Effector memory CD8-positive, alpha-beta T cell (primary cell): ENCODE measurements around the gene ENKD1.

Experiments used
- ATAC-seq: fragments of 150-1000 bp; cut with Tn5 transposase; replicated peaks from 2 replicates; pipeline ENCODE4 v1.10.0; 2021; ENCODE audit warnings: mild to moderate bottlenecking, moderate library complexity
- DNase-seq, 3 experiments: peaks; one replicate each; pipeline ENCODE4 v3.0.0; 2021
- H3K27ac Mint-ChIP-seq, 2 donors: one replicate each; pipeline ENCODE4 v1.8.0; 2022; ENCODE audit warnings: mild to moderate bottlenecking in 2 of 2, mixed read lengths in 2 of 2, moderate library complexity in 2 of 2
- H3K27me3 Mint-ChIP-seq, 2 donors: one replicate each; pipeline ENCODE4 v1.8.0; 2022; ENCODE audit warnings: mixed read lengths in 2 of 2
- H3K36me3 Mint-ChIP-seq: one replicate; pipeline ENCODE4 v1.8.0; 2022; ENCODE audit warnings: mild to moderate bottlenecking, moderate library complexity, mixed read lengths; ENCODE audit not compliant: insufficient read depth
- H3K4me1 Mint-ChIP-seq, 2 donors: one replicate each; pipeline ENCODE4 v1.8.0; 2022; ENCODE audit warnings: low read depth in 2 of 2, mixed read lengths in 2 of 2
- H3K4me3 Mint-ChIP-seq, 2 donors: one replicate each; pipeline ENCODE4 v1.8.0; 2022; ENCODE audit warnings: mild to moderate bottlenecking in 2 of 2, mixed read lengths in 2 of 2, moderate library complexity in 2 of 2
- H3K9me3 Mint-ChIP-seq, 2 donors: one replicate each; pipeline ENCODE4 v1.8.0; 2022; ENCODE audit warnings: mixed read lengths in 2 of 2

The ENKD1 gene

DNA sequence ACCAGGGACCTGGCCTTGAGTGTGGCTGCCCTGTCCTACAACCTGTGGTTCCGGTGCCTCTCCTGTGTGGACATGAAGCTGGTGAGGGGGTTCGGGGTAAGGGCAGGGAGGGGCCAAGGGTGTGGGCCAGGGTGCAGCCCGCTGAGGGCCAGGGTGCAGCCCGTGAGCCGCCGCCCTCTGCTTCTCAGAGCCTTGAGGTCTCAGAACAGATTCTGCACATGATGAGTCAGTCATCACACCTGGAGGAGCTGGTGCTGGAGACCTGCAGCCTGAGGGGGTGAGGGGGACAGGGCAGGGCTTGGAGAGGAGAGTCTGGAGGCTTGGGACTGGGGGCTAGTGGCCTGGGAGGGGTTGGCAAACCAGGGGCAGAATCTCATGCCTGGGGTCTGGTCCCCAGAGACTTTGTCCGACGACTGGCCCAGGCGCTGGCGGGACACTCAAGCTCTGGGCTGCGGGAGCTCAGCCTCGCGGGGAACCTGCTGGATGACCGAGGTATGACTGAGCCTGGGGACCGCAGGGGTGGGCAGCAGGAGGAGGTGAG lies 19.4 kb downstream of the ENKD1 start:
- ATAC-seq: no peak
- peak overlapping the region in 1 of 2 donors; percentile 94 for H3K27ac Mint-ChIP-seq
- peaks cover 21% of the 10 kb centered on the region for H3K36me3 Mint-ChIP-seq
- no peak overlapping the region for H3K4me3 Mint-ChIP-seq
- H3K4me1 Mint-ChIP-seq: peaks cover 9 to 14% of the 10 kb centered on the region in 2 donors
- H3K9me3 Mint-ChIP-seq: no peaks in the 10 kb centered on the region
- no peak for DNase-seq
- H3K27me3 Mint-ChIP-seq: no peaks in the 10 kb centered on the region

- Mint-ChIP-seq H3K27me3 (no peaks in the 10 kb centered on the region), H3K9me3 (no peaks in the 10 kb centered on the region), H3K27ac (peak overlapping the region; percentile 90 to 94), H3K36me3 (peaks cover 13% of the 10 kb centered on the region), H3K4me3 (peak overlapping the region; percentile 76 to 79), H3K4me1 (peaks cover 9 to 10% of the 10 kb centered on the region in 2 donors)
- no peak for DNase-seq
- ATAC-seq: peak; percentile 35
These were observed 21.0 kb downstream of the ENKD1 start for GRCh38 chr16:67645397-67646121.

DNA sequence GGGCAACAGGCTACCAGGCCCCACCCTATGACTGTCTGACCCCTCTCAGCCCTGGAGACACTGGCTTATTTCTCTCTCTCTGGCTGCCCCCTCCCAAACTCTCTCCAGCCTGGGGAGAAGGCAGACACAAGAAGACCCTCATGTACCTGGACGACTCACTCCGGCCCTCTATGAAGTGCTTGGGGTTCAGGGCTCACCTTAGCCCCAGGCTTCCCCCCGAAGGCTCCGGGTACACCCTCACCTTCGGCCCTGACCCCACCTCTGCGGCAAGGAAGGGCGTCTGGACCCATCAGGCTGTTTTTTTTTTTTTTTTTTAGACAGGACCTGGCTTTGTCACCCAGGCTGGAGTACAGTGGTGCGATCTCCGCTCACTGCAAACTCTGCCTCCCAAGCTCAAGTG lies 22.5 kb downstream of the ENKD1 start:
- ATAC-seq: no peak
- Mint-ChIP-seq H3K4me3 (peak overlapping the region; percentile 76 to 79), H3K9me3 (no peaks in the 10 kb centered on the region), H3K27ac (peak overlapping the region; percentile 90 to 94), H3K36me3 (peaks cover 12% of the 10 kb centered on the region), H3K27me3 (no peaks in the 10 kb centered on the region), H3K4me1 (peaks cover 9 to 10% of the 10 kb centered on the region in 2 donors)
- no peak for DNase-seq

DNA sequence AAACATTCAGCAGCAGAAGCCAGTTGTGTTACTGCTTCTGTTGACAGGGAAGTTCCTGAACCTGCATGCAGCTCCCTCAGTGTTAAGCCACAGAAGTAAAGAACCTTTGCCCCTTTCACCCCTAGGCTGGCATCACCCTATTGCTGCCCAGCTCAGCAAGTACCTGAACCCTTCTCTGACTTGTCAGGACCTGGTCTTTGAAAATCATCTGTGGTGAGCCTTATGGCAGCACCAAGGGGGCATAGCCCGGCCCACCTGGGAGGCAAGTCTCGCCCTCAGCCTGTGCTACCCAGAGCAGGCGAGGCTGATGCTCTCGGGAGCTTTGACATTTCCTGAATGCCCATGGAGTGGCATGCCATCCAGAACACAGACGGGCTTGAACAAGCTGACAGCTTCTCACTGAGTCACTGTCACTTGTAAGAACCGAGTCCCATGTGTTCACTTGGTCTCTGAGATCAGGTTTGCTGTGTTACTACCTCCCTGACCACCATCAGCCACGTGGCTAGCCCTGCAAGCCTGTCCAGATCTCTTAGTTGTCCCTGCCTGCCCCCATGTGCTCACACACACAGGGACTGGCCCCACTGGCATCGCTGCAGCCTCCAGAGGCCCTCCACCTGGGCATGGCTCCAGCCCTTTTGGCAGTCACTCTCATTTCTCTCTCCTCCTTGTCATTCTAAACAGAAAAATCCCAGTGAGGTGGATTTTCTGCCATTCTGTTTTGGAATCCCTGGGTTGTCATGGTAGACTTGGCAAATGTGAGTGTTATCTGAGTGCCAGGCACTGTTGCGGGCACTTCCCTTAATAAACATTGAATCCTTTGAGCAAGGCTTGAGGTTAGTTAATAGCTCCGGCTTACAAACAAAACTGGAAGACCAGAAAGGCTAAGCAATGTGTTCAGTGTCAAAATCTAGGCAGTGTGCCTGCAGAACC lies 24.5 kb downstream of the ENKD1 start:
- no peaks in the 10 kb centered on the region for H3K27me3 Mint-ChIP-seq
- H3K27ac Mint-ChIP-seq: no peak overlapping the region
- no peak for ATAC-seq
- no peak overlapping the region for H3K4me3 Mint-ChIP-seq
- no peaks in the 10 kb centered on the region for H3K9me3 Mint-ChIP-seq
- H3K4me1 Mint-ChIP-seq: peaks cover 9 to 10% of the 10 kb centered on the region in 2 donors
- H3K36me3 Mint-ChIP-seq: peaks cover 24% of the 10 kb centered on the region
- no peak for DNase-seq

GRCh38 chr16:67637625-67638024 lies 28.9 kb downstream of the ENKD1 start:
- Mint-ChIP-seq H3K27me3 (no peaks in the 10 kb centered on the region), H3K4me3 (no peak overlapping the region), H3K36me3 (peaks cover 58% of the 10 kb centered on the region)

GRCh38 chr16:67636713-67637112 lies 29.8 kb downstream of the ENKD1 start:
- H3K9me3 Mint-ChIP-seq: no peaks in the 10 kb centered on the region

More at GRCh38 chr16:67637625-67638024, 28.9 kb downstream of the ENKD1 start:
- H3K9me3 Mint-ChIP-seq: no peaks in the 10 kb centered on the region
- H3K27ac Mint-ChIP-seq: no peak overlapping the region
- no peak for DNase-seq
- no peak for ATAC-seq
- H3K4me1 Mint-ChIP-seq: no peaks in the 10 kb centered on the region

GRCh38 chr16:67632415-67633172 lies 34.0 kb downstream of the ENKD1 start:
- DNase-seq (no peak), ATAC-seq (no peak)
- Mint-ChIP-seq H3K4me3 (no peak overlapping the region), H3K4me1 (no peaks in the 10 kb centered on the region), H3K27ac (no peak overlapping the region), H3K27me3 (no peaks in the 10 kb centered on the region), H3K36me3 (peaks cover 86% of the 10 kb centered on the region), H3K9me3 (no peaks in the 10 kb centered on the region)

More at GRCh38 chr16:67636713-67637112, 29.8 kb downstream of the ENKD1 start:
- peaks cover 68% of the 10 kb centered on the region for H3K36me3 Mint-ChIP-seq
- no peaks in the 10 kb centered on the region for H3K4me1 Mint-ChIP-seq
- no peak for ATAC-seq
- no peaks in the 10 kb centered on the region for H3K27me3 Mint-ChIP-seq
- H3K4me3 Mint-ChIP-seq: no peak overlapping the region
- H3K27ac Mint-ChIP-seq: no peak overlapping the region
- no peak for DNase-seq

- H3K27me3 Mint-ChIP-seq: no peaks in the 10 kb centered on the region
- H3K36me3 Mint-ChIP-seq: peaks cover 81% of the 10 kb centered on the region
- no peak overlapping the region for H3K4me3 Mint-ChIP-seq
- no peak for ATAC-seq
- peaks cover 0 to 4% of the 10 kb centered on the region in 2 donors for H3K4me1 Mint-ChIP-seq
- no peak overlapping the region for H3K27ac Mint-ChIP-seq
- no peak for DNase-seq
- H3K9me3 Mint-ChIP-seq: no peaks in the 10 kb centered on the region
These were observed 38.3 kb downstream of the ENKD1 start for GRCh38 chr16:67628216-67628615.

- no peak for DNase-seq
- no peak for ATAC-seq
- Mint-ChIP-seq H3K4me1 (peaks cover 0 to 2% of the 10 kb centered on the region in 2 donors), H3K27me3 (no peaks in the 10 kb centered on the region), H3K4me3 (no peak overlapping the region), H3K27ac (no peak overlapping the region), H3K36me3 (peaks cover 75% of the 10 kb centered on the region), H3K9me3 (no peaks in the 10 kb centered on the region)
These were observed 52.7 kb downstream of the ENKD1 start for GRCh38 chr16:67613808-67614207.
